Measurements from ENCODE around the gene ZBTB45.

ZBTB45 gene

GRCh38 chr19:58519355-58520256, at the start of gene ZBTB45:
Gene ZBTB45, minus strand, starts transcription at chr19:58519810. Its CDS starts 2,137 bp downstream, at chr19:58517673.
- DNase-seq, result peak; percentile 97

GRCh38 chr19:58568453-58569130, 49.0 kb upstream of the ZBTB45 start:
- DNase-seq, result no peak

- no peak for DNase-seq
Measured at GRCh38 chr19:58566989-58567388, 47.4 kb upstream of the ZBTB45 start.

- no peak for DNase-seq
Measured at GRCh38 chr19:58563823-58564222, 44.2 kb upstream of the ZBTB45 start.

- DNase-seq, result peak; percentile 60
Measured at GRCh38 chr19:58563034-58563573, 43.5 kb upstream of the ZBTB45 start.

GRCh38 chr19:58562122-58563033, 42.8 kb upstream of the ZBTB45 start:
- DNase-seq, result peak; percentile 68

- no peak for DNase-seq
Measured at GRCh38 chr19:58561373-58562121, 41.9 kb upstream of the ZBTB45 start.

GRCh38 chr19:58560921-58561320, 41.3 kb upstream of the ZBTB45 start:
- DNase-seq, result no peak

- no peak for DNase-seq
Measured at GRCh38 chr19:58560007-58560887, 40.6 kb upstream of the ZBTB45 start.

- peak; percentile 94 for DNase-seq
Measured at GRCh38 chr19:58559275-58560006, 39.8 kb upstream of the ZBTB45 start.

GRCh38 chr19:58558623-58559274, 39.1 kb upstream of the ZBTB45 start:
- DNase-seq, result peak; percentile 100

GRCh38 chr19:58558066-58558622, 38.5 kb upstream of the ZBTB45 start, which contains the start of gene UBE2M:
Gene UBE2M, minus strand, starts transcription at chr19:58558611. Its CDS starts 230 bp downstream, at chr19:58558381.
- DNase-seq, result peak; percentile 56

GRCh38 chr19:58557221-58558065, 37.8 kb upstream of the ZBTB45 start:
- DNase-seq, result no peak

- DNase-seq, result no peak
Measured at GRCh38 chr19:58556622-58557220, 37.1 kb upstream of the ZBTB45 start.

GRCh38 chr19:58555920-58556621, 36.5 kb upstream of the ZBTB45 start:
- no peak for DNase-seq

GRCh38 chr19:58555369-58555885, 35.8 kb upstream of the ZBTB45 start:
- no peak for DNase-seq
